Femur (tissue), 1 donor: ENCODE measurements around the gene LZTR1.
"Not testable (repeated sequence)": the region's sequence is repeated elsewhere in the genome, so short reads cannot be mapped to it uniquely, and the experiment has no call there.

ENCODE experiments used
- DNase-seq: peaks from one replicate; pipeline ENCODE4 v3.0.0-alpha.2; 2017

Gene LZTR1

GRCh38 chr22:20997536-20998257 is 15.6 kb downstream of the LZTR1 start:
- DNase-seq = no peak

GRCh38 chr22:20998411-20999336 is 16.6 kb downstream of the LZTR1 start:
- DNase-seq = no peak

GRCh38 chr22:20999350-21000206 is 17.5 kb downstream of the LZTR1 start:
- no peak for DNase-seq

GRCh38 chr22:21000207-21000986 is 18.3 kb downstream of the LZTR1 start:
- no peak for DNase-seq

GRCh38 chr22:21000987-21001600 is 19.0 kb downstream of the LZTR1 start:
- peak; percentile 59 for DNase-seq

GRCh38 chr22:21001601-21002325 is 19.7 kb downstream of the LZTR1 start, which contains the start of gene THAP7:
Gene THAP7 (minus strand): TSS chr22:21002118. CDS start chr22:21001911, 207 bp downstream.
- DNase-seq = peak; percentile 97

- peak; percentile 27 for DNase-seq
These were observed 21.7 kb downstream of the LZTR1 start for GRCh38 chr22:21003782-21004181.

- not testable (repeated sequence) for DNase-seq
These were observed 27.1 kb downstream of the LZTR1 start for GRCh38 chr22:21009208-21009607.

- DNase-seq = peak; percentile 65
These were observed 27.7 kb downstream of the LZTR1 start for GRCh38 chr22:21009638-21010425.

- no peak for DNase-seq
These were observed 28.5 kb downstream of the LZTR1 start for GRCh38 chr22:21010426-21011113.

- DNase-seq = peak; percentile 19
These were observed 30.6 kb downstream of the LZTR1 start for GRCh38 chr22:21012446-21013407.

GRCh38 chr22:21013657-21014201 is 31.6 kb downstream of the LZTR1 start:
- no peak for DNase-seq

- peak; percentile 94 for DNase-seq
These were observed 32.2 kb downstream of the LZTR1 start for GRCh38 chr22:21014202-21014725.

GRCh38 chr22:21014726-21015465 is 32.8 kb downstream of the LZTR1 start, which contains the start of gene P2RX6:
Gene P2RX6 (plus strand): TSS chr22:21015165. CDS start chr22:21015175, 10 bp downstream.
- DNase-seq = peak; percentile 83

GRCh38 chr22:21015466-21016006 is 33.4 kb downstream of the LZTR1 start:
- peak; percentile 35 for DNase-seq
